ENCODE measurements around the gene CBLL1.

CBLL1 gene

GRCh38 chr7:107742678-107743566, 1.0 kb upstream of the CBLL1 start:
- peak overlapping the region; percentile 93 for H3K27ac ChIP-seq
- TF ChIP-seq, protein P1, sequence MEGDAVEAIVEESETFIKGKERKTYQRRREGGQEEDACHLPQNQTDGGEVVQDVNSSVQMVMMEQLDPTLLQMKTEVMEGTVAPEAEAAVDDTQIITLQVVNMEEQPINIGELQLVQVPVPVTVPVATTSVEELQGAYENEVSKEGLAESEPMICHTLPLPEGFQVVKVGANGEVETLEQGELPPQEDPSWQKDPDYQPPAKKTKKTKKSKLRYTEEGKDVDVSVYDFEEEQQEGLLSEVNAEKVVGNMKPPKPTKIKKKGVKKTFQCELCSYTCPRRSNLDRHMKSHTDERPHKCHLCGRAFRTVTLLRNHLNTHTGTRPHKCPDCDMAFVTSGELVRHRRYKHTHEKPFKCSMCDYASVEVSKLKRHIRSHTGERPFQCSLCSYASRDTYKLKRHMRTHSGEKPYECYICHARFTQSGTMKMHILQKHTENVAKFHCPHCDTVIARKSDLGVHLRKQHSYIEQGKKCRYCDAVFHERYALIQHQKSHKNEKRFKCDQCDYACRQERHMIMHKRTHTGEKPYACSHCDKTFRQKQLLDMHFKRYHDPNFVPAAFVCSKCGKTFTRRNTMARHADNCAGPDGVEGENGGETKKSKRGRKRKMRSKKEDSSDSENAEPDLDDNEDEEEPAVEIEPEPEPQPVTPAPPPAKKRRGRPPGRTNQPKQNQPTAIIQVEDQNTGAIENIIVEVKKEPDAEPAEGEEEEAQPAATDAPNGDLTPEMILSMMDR (conservative IDR thresholded peaks at IDR 0.05): no peak

GRCh38 chr7:107744345-107744750, 406 bp downstream of the CBLL1 start:
- peak overlapping the region; percentile 93 for H3K27ac ChIP-seq

DNA sequence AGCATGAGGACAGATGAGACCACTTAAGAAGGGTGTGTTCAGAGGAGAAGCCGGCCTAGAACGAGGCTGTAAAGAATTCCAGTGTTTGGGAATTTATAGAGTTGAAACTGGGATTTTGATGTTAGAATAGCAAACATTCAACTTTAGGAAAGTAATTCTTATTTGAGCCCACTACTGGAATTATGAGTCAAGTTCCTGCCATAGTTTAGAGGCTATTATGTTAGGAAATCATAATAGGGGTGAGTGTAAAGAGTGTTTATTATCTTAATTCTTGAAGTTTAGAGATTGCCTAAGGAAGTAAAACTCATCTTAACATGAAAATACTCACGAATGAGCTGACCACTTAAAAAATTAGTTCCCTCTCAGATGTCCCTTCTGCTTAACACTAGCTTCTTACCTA, 2.1 kb downstream of the CBLL1 start:
- H3K27ac ChIP-seq: no peak overlapping the region
- TF ChIP-seq, protein P1 (conservative IDR thresholded peaks at IDR 0.05): no peak

More at GRCh38 chr7:107744345-107744750, 406 bp downstream of the CBLL1 start:
- TF ChIP-seq, protein P1 (conservative IDR thresholded peaks at IDR 0.05): no peak

GRCh38 chr7:107751113-107751512, 7.2 kb downstream of the CBLL1 start:
- TF ChIP-seq, protein P1 (conservative IDR thresholded peaks at IDR 0.05): no peak
- H3K27ac ChIP-seq: no peak overlapping the region

- H3K27ac ChIP-seq: no peak overlapping the region
- TF ChIP-seq, protein P1 (conservative IDR thresholded peaks at IDR 0.05): no peak
Observed at GRCh38 chr7:107754642-107755041, 10.7 kb downstream of the CBLL1 start.

- H3K27ac ChIP-seq: no peak overlapping the region
Observed at GRCh38 chr7:107758667-107759066, 14.7 kb downstream of the CBLL1 start.

DNA sequence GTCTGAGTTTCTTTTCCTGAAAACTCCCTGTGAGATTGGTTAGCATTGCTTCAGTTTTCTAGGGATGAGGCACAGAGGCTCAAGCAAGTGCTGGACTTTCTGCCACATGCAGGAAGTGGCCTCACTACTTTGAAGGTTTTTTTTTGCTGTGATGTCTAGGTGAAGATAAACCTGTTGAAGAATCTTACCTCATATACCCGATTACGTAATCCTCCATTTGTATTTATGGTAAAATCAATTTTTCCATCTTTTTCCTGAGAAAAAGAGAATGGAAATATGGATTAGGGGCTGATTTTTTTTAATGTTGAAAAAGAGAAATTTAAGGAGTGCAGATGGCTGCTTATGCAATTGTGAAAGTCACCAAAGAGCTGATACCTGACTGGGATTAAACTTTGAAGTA, 23.4 kb downstream of the CBLL1 start:
- H3K27ac ChIP-seq: no peak overlapping the region
- TF ChIP-seq, protein P1 (conservative IDR thresholded peaks at IDR 0.05): no peak

More at GRCh38 chr7:107758667-107759066, 14.7 kb downstream of the CBLL1 start:
- TF ChIP-seq, protein P1 (conservative IDR thresholded peaks at IDR 0.05): no peak
